ENCODE results near the gene LMBRD2. TPM values are rescaled to one million over a fixed set of nuclear protein-coding genes. Genes with fewer than 3 reads are reported as not detected.

LMBRD2 gene
- total RNA-seq, 2 experiments from 2014 or later, result 4.1 to 4.2 TPM

GRCh38 chr5:36108758-36109460, 42.8 kb downstream of the LMBRD2 start:
- ChIA-PET CTCF (no interaction called here), POLR2A (no interaction called here)
- Histone ChIP-seq H3K9me3 (ENCODE audit: control insufficient read depth in 1 of 2, insufficient read depth in 1 of 2, low read length in 2 of 2) (no peaks in the 10 kb centered on the region), H3K4me3 (ENCODE audit: low read length) (no peak overlapping the region), H3K27me3 (ENCODE audit: control insufficient read depth in 1 of 2, insufficient read depth in 2 of 2, low read length in 2 of 2) (no peaks in the 10 kb centered on the region), H3K4me1 (ENCODE audit: insufficient read depth, low read length) (no peaks in the 10 kb centered on the region), H3K27ac (ENCODE audit: low read depth in 1 of 2, low read length in 2 of 2) (no peak overlapping the region), H3K36me3 (ENCODE audit: insufficient read depth, low read length) (peaks cover 62% of the 10 kb centered on the region)
- Mint-ChIP-seq H3K27ac (no peak overlapping the region), H3K36me3 (ENCODE audit: low read depth) (peaks cover 95% of the 10 kb centered on the region), H3K4me3 (no peak overlapping the region), H3K27me3 (no peaks in the 10 kb centered on the region), H3K4me1 (ENCODE audit: low read depth) (no peaks in the 10 kb centered on the region), H3K9me3 (no peaks in the 10 kb centered on the region)
- no peak for TF ChIP-seq CTCF (IDR thresholded peaks at IDR 0.05)
- ATAC-seq (ENCODE audit: poor library complexity) (no peak), DNase-seq (no peak)
- intact Hi-C loops (cut with DNase I, micrococcal nuclease), result no loop called here

GRCh38 chr5:36105819-36106218, 45.9 kb downstream of the LMBRD2 start:
- Mint-ChIP-seq H3K4me1 (ENCODE audit: low read depth) (no peaks in the 10 kb centered on the region), H3K36me3 (ENCODE audit: low read depth) (peaks cover 80% of the 10 kb centered on the region), H3K4me3 (no peak overlapping the region), H3K27me3 (no peaks in the 10 kb centered on the region), H3K27ac (no peak overlapping the region), H3K9me3 (no peaks in the 10 kb centered on the region)
- Histone ChIP-seq H3K36me3 (ENCODE audit: insufficient read depth, low read length) (peaks cover 56% of the 10 kb centered on the region), H3K27me3 (ENCODE audit: control insufficient read depth in 1 of 2, insufficient read depth in 2 of 2, low read length in 2 of 2) (no peaks in the 10 kb centered on the region), H3K9me3 (ENCODE audit: control insufficient read depth in 1 of 2, insufficient read depth in 1 of 2, low read length in 2 of 2) (no peaks in the 10 kb centered on the region), H3K4me3 (ENCODE audit: low read length) (no peak overlapping the region), H3K4me1 (ENCODE audit: insufficient read depth, low read length) (no peaks in the 10 kb centered on the region), H3K27ac (ENCODE audit: low read depth in 1 of 2, low read length in 2 of 2) (no peak overlapping the region)
- DNase-seq (no peak), ATAC-seq (ENCODE audit: poor library complexity) (no peak)
- intact Hi-C loops (cut with DNase I, micrococcal nuclease), result no loop called here
- ChIA-PET POLR2A (no interaction called here), CTCF (no interaction called here)
- no peak for TF ChIP-seq CTCF (IDR thresholded peaks at IDR 0.05)

- no peak overlapping the region for H3K4me3 ChIP-seq (ENCODE audit: low read length)
- DNase-seq (no peak), ATAC-seq (ENCODE audit: poor library complexity) (no peak)
- H3K27me3 ChIP-seq (ENCODE audit: control insufficient read depth in 1 of 2, insufficient read depth in 2 of 2, low read length in 2 of 2), result no peaks in the 10 kb centered on the region
- no peaks in the 10 kb centered on the region for H3K9me3 Mint-ChIP-seq
- no peak overlapping the region for H3K4me3 Mint-ChIP-seq
- no peaks in the 10 kb centered on the region for H3K4me1 ChIP-seq (ENCODE audit: insufficient read depth, low read length)
- no peak overlapping the region for H3K27ac ChIP-seq (ENCODE audit: low read depth in 1 of 2, low read length in 2 of 2)
- peaks cover 25% of the 10 kb centered on the region for H3K36me3 Mint-ChIP-seq (ENCODE audit: low read depth)
- no peaks in the 10 kb centered on the region for H3K9me3 ChIP-seq (ENCODE audit: control insufficient read depth in 1 of 2, insufficient read depth in 1 of 2, low read length in 2 of 2)
- intact Hi-C loops (cut with DNase I, micrococcal nuclease), result no loop called here
- no peaks in the 10 kb centered on the region for H3K4me1 Mint-ChIP-seq (ENCODE audit: low read depth)
- no peak for TF ChIP-seq CTCF (IDR thresholded peaks at IDR 0.05)
- peaks cover 7% of the 10 kb centered on the region for H3K36me3 ChIP-seq (ENCODE audit: insufficient read depth, low read length)
- no peak overlapping the region for H3K27ac Mint-ChIP-seq
- CTCF ChIA-PET, result no interaction called here
- POLR2A ChIA-PET, result no interaction called here
- H3K27me3 Mint-ChIP-seq, result no peaks in the 10 kb centered on the region
These were observed 51.9 kb downstream of the LMBRD2 start for GRCh38 chr5:36099748-36100147.

Measured in CD4-positive, alpha-beta T cell (primary cell).